Measurements from ENCODE around the gene ERAL1. TPM values are rescaled to one million over a fixed set of nuclear protein-coding genes. Genes with fewer than 3 reads are reported as not detected.

The ERAL1 gene
- total and polyA plus RNA-seq, 2 of the 13 experiments (the other 11 are each of a cell fraction or from before 2014, with no cell fraction given), result 46.9 to 72.2 TPM

GRCh38 chr17:28867276-28867675 lies 12.5 kb downstream of the ERAL1 start:
- ATAC-seq (no peak), FAIRE-seq (no peak), DNase-seq (ENCODE audit: low spot score) (no peak)
- Histone ChIP-seq H2AFZ (ENCODE audit: low read length) (peak overlapping the region; percentile 19), H3K9me3 (ENCODE audit: low read length) (no peaks in the 10 kb centered on the region), H3K4me1 (ENCODE audit: insufficient read depth, low read length) (peaks cover 33% of the 10 kb centered on the region), H3K27ac (ENCODE audit: extremely low read length, insufficient read depth, low read length) (no peak overlapping the region), H3K79me2 (ENCODE audit: insufficient read depth, low read length) (no peaks in the 10 kb centered on the region), H4K20me1 (ENCODE audit: insufficient read depth, low read length) (no peaks in the 10 kb centered on the region), H3K4me3 (replicated peaks in 1 of 3; ENCODE audit: insufficient read depth in 1 of 3, low read depth in 2 of 3, low read length in 3 of 3) (no peak overlapping the region), H3K9ac (ENCODE audit: insufficient read depth, low read depth, low read length) (no peak overlapping the region), H3K4me2 (ENCODE audit: low read depth, low read length) (no peak overlapping the region), H3K27me3 (ENCODE audit: control insufficient read depth in 1 of 2, insufficient read depth in 2 of 2, low read length in 2 of 2) (no peaks in the 10 kb centered on the region), H3K36me3 (replicated peaks in 1 of 2; ENCODE audit: control insufficient read depth in 1 of 2, insufficient read depth in 2 of 2, low read length in 2 of 2) (no peaks in the 10 kb centered on the region)
- intact Hi-C loops (cut with micrococcal nuclease; ENCODE audit: unreplicated experiment) (no loop called here), in situ Hi-C loops (cut with HindIII; ENCODE audit: extremely low pct_ligation_motif_present, low pct_unique_long_range_greater_than_20kb) (no loop called here)
- ChIA-PET CTCF (ENCODE audit: low intra/inter-chr PET ratio, low total read pairs) (no interaction called here), POLR2A (no interaction called here)
- WGBS (ENCODE audit: low lambda C conversion rate), result 79% methylated on average over 7 of the region's 7 CpGs
- no peak for TF ChIP-seq MYNN (CRISPR knock-in tag; IDR thresholded peaks at IDR 0.05; ENCODE audit: low read depth)
- TF ChIP-seq NR2F1 (CRISPR knock-in tag; IDR thresholded peaks at IDR 0.05), result no peak
- no peak for TF ChIP-seq E2F5 (CRISPR knock-in tag; conservative IDR thresholded peaks at IDR 0.05)
- no peak for TF ChIP-seq SRY (CRISPR knock-in tag; IDR thresholded peaks at IDR 0.05)
- no peak for TF ChIP-seq STAT5B (CRISPR knock-in tag; IDR thresholded peaks at IDR 0.05)
- no peak for TF ChIP-seq KMT2A (CRISPR knock-in tag; IDR thresholded peaks at IDR 0.05)
- no peak for TF ChIP-seq ZBED4 (CRISPR knock-in tag; IDR thresholded peaks at IDR 0.05; ENCODE audit: borderline replicate concordance)
- no peak for TF ChIP-seq ZBTB20 (CRISPR knock-in tag; IDR thresholded peaks at IDR 0.05; ENCODE audit: borderline replicate concordance, low read depth)
- BruUV-seq (replicated peaks), result no TSS peak

Data from HepG2 (cell line).